D721Med (cell line): ENCODE data around the gene SUSD1.

ENCODE experiments used
- DNase-seq: peaks from one replicate; pipeline ENCODE4 v3.0.0; 2011; ENCODE audit warnings: low spot score; ENCODE audit not compliant: insufficient read length
- FAIRE-seq: peaks from 2 replicates; lab custom pipeline; 2011; peaks lifted over from hg19 to GRCh38; lab: Jason Lieb, UNC
- CTCF ChIP-seq: IDR thresholded peaks from 2 replicates; pipeline ENCODE4 v1.5.1; 2012; ENCODE audit warnings: mild to moderate bottlenecking, control low read depth; ENCODE audit not compliant: insufficient read depth; ENCODE audit errors: missing control alignments

SUSD1 gene

GRCh38 chr9:112059145-112059965 is 115.7 kb downstream of the SUSD1 start:
- no peak for FAIRE-seq
- DNase-seq: no peak
- no peak for TF ChIP-seq CTCF

GRCh38 chr9:112056996-112057395 is 118.1 kb downstream of the SUSD1 start:
- no peak for TF ChIP-seq CTCF
- no peak for FAIRE-seq
- DNase-seq: no peak

- FAIRE-seq (no peak), DNase-seq (no peak)
- no peak for TF ChIP-seq CTCF
Measured at GRCh38 chr9:112054916-112055315, 120.2 kb downstream of the SUSD1 start.

GRCh38 chr9:112051812-112052211 is 123.3 kb downstream of the SUSD1 start:
- DNase-seq (no peak), FAIRE-seq (no peak)
- TF ChIP-seq CTCF: no peak

- DNase-seq (no peak), FAIRE-seq (no peak)
- no peak for TF ChIP-seq CTCF
Measured at GRCh38 chr9:112050544-112051475, 124.3 kb downstream of the SUSD1 start.

- TF ChIP-seq CTCF: no peak
- DNase-seq (no peak), FAIRE-seq (no peak)
Measured at GRCh38 chr9:112049811-112050516, 125.1 kb downstream of the SUSD1 start.
